Measurements from ENCODE around the gene MYRIP.

Gene MYRIP

GRCh38 chr3:40016391-40016790 lies 207.0 kb downstream of the MYRIP start:
- DNase-seq (ENCODE audit: extremely low read depth, insufficient read length), result no peak

GRCh38 chr3:40018369-40018768 lies 209.0 kb downstream of the MYRIP start:
- no peak for TF ChIP-seq CTCF (IDR thresholded peaks at IDR 0.05; ENCODE audit: insufficient read depth, low read length, poor library complexity, severe bottlenecking)
- Histone ChIP-seq H3K27me3 (replicated peaks; ENCODE audit: control insufficient read depth, insufficient read depth, low read length) (no peaks in the 10 kb centered on the region), H3K4me3 (replicated peaks; ENCODE audit: low read depth, low read length) (no peak overlapping the region), H3K36me3 (ENCODE audit: control insufficient read depth, insufficient read depth, low read length) (no peaks in the 10 kb centered on the region)
- DNase-seq (ENCODE audit: extremely low read depth, insufficient read length), result no peak

More at GRCh38 chr3:40016391-40016790, 207.0 kb downstream of the MYRIP start:
- H3K36me3 ChIP-seq (ENCODE audit: control insufficient read depth, insufficient read depth, low read length), result no peaks in the 10 kb centered on the region
- no peak overlapping the region for H3K4me3 ChIP-seq (replicated peaks; ENCODE audit: low read depth, low read length)
- H3K27me3 ChIP-seq (replicated peaks; ENCODE audit: control insufficient read depth, insufficient read depth, low read length), result no peaks in the 10 kb centered on the region
- no peak for TF ChIP-seq CTCF (IDR thresholded peaks at IDR 0.05; ENCODE audit: insufficient read depth, low read length, poor library complexity, severe bottlenecking)

GRCh38 chr3:40019376-40019775 lies 210.0 kb downstream of the MYRIP start:
- Histone ChIP-seq H3K4me3 (replicated peaks; ENCODE audit: low read depth, low read length) (no peak overlapping the region), H3K27me3 (replicated peaks; ENCODE audit: control insufficient read depth, insufficient read depth, low read length) (no peaks in the 10 kb centered on the region), H3K36me3 (ENCODE audit: control insufficient read depth, insufficient read depth, low read length) (no peaks in the 10 kb centered on the region)
- no peak for DNase-seq (ENCODE audit: extremely low read depth, insufficient read length)
- TF ChIP-seq CTCF (IDR thresholded peaks at IDR 0.05; ENCODE audit: insufficient read depth, low read length, poor library complexity, severe bottlenecking), result no peak

- no peak for TF ChIP-seq CTCF (IDR thresholded peaks at IDR 0.05; ENCODE audit: insufficient read depth, low read length, poor library complexity, severe bottlenecking)
- no peaks in the 10 kb centered on the region for H3K27me3 ChIP-seq (replicated peaks; ENCODE audit: control insufficient read depth, insufficient read depth, low read length)
- no peaks in the 10 kb centered on the region for H3K36me3 ChIP-seq (ENCODE audit: control insufficient read depth, insufficient read depth, low read length)
- H3K4me3 ChIP-seq (replicated peaks; ENCODE audit: low read depth, low read length), result no peak overlapping the region
- no peak for DNase-seq (ENCODE audit: extremely low read depth, insufficient read length)
These were observed 211.3 kb downstream of the MYRIP start for GRCh38 chr3:40020689-40021088.

- Histone ChIP-seq H3K4me3 (replicated peaks; ENCODE audit: low read depth, low read length) (no peak overlapping the region), H3K27me3 (replicated peaks; ENCODE audit: control insufficient read depth, insufficient read depth, low read length) (no peaks in the 10 kb centered on the region), H3K36me3 (ENCODE audit: control insufficient read depth, insufficient read depth, low read length) (no peaks in the 10 kb centered on the region)
- no peak for TF ChIP-seq CTCF (IDR thresholded peaks at IDR 0.05; ENCODE audit: insufficient read depth, low read length, poor library complexity, severe bottlenecking)
- no peak for DNase-seq (ENCODE audit: extremely low read depth, insufficient read length)
These were observed 211.9 kb downstream of the MYRIP start for GRCh38 chr3:40021338-40021737.

- Histone ChIP-seq H3K27me3 (replicated peaks; ENCODE audit: control insufficient read depth, insufficient read depth, low read length) (no peaks in the 10 kb centered on the region), H3K36me3 (ENCODE audit: control insufficient read depth, insufficient read depth, low read length) (no peaks in the 10 kb centered on the region), H3K4me3 (replicated peaks; ENCODE audit: low read depth, low read length) (no peak overlapping the region)
- DNase-seq (ENCODE audit: extremely low read depth, insufficient read length), result no peak
- no peak for TF ChIP-seq CTCF (IDR thresholded peaks at IDR 0.05; ENCODE audit: insufficient read depth, low read length, poor library complexity, severe bottlenecking)
These were observed 213.0 kb downstream of the MYRIP start for GRCh38 chr3:40022297-40022827.

Data from GM06990 (cell line).